Hypothalamus (tissue), 51 donors: ENCODE results near the gene KCNG1.
A peak's percentile ranks its signal among the peaks of the same experiment; 100 is the strongest.

ENCODE experiments used
- DNase-seq, 51 donors: peaks; one replicate each; lab custom pipeline; 2025; lab: John Stamatoyannopoulos, UW

The KCNG1 gene

GRCh38 chr20:50957798-50958614 lies 64.9 kb downstream of the KCNG1 start, which contains the start of gene DPM1:
Gene DPM1, minus strand, starts transcription at chr20:50958532. Its CDS starts 9 bp downstream, at chr20:50958523.
- DNase-seq, result peak; percentile 43 to 99 (median 81)

GRCh38 chr20:50957276-50957675 lies 65.6 kb downstream of the KCNG1 start:
- DNase-seq, result no peak

- no peak for DNase-seq
Measured at GRCh38 chr20:50953821-50954220, 69.1 kb downstream of the KCNG1 start.
